Measurements from ENCODE around the gene SMARCA2. TPM values are rescaled to one million over a fixed set of nuclear protein-coding genes. Genes with fewer than 3 reads are reported as not detected.
A peak's percentile ranks its signal among the peaks of the same experiment; 100 is the strongest.

Gene SMARCA2
- total RNA-seq, 6 experiments from 2014 or later: 73.2 to 113 (median 96.6) TPM

GRCh38 chr9:2018764-2019558 lies 3.8 kb downstream of the SMARCA2 start:
- H3K27ac Mint-ChIP-seq: peak overlapping the region; percentile 96
- peak overlapping the region; percentile 99 for H3K4me3 Mint-ChIP-seq
- no peak for DNase-seq
- 0 out of 2 replicates have a peak, but pooled peaks cover 3% of the 10 kb centered on the region for H3K27me3 Mint-ChIP-seq (ENCODE audit: insufficient read depth)
- no peaks in the 10 kb centered on the region for H3K36me3 Mint-ChIP-seq (ENCODE audit: low read depth)
- H3K4me1 Mint-ChIP-seq (ENCODE audit: low read depth): peaks cover 56% of the 10 kb centered on the region
- H3K9me3 Mint-ChIP-seq: no peaks in the 10 kb centered on the region
- TF ChIP-seq CTCF (IDR thresholded peaks at IDR 0.05): no peak

GRCh38 chr9:2019723-2020122 lies 4.6 kb downstream of the SMARCA2 start:
- H3K36me3 Mint-ChIP-seq (ENCODE audit: low read depth): peaks cover 7% of the 10 kb centered on the region; the same call in 1 of the 2 replicates
- TF ChIP-seq CTCF (IDR thresholded peaks at IDR 0.05): no peak
- 0 out of 2 replicates have a peak, but pooled peaks cover 3% of the 10 kb centered on the region for H3K27me3 Mint-ChIP-seq (ENCODE audit: insufficient read depth)
- peaks cover 61% of the 10 kb centered on the region for H3K4me1 Mint-ChIP-seq (ENCODE audit: low read depth)
- DNase-seq: no peak
- no peaks in the 10 kb centered on the region for H3K9me3 Mint-ChIP-seq
- H3K4me3 Mint-ChIP-seq: peak overlapping the region; percentile 47
- H3K27ac Mint-ChIP-seq: peak overlapping the region; percentile 27; the same call in 1 of the 2 replicates

GRCh38 chr9:2021731-2022130 lies 6.6 kb downstream of the SMARCA2 start:
- Mint-ChIP-seq H3K36me3 (ENCODE audit: low read depth) (peaks cover 19% of the 10 kb centered on the region; the same call in 1 of the 2 replicates), H3K27ac (peak overlapping the region; percentile 68; the same call in 1 of the 2 replicates), H3K9me3 (no peaks in the 10 kb centered on the region), H3K27me3 (ENCODE audit: insufficient read depth) (0 out of 2 replicates have a peak, but pooled peaks cover 3% of the 10 kb centered on the region), H3K4me3 (peak overlapping the region; percentile 59; the same call in 1 of the 2 replicates), H3K4me1 (ENCODE audit: low read depth) (peaks cover 82% of the 10 kb centered on the region)
- TF ChIP-seq CTCF (IDR thresholded peaks at IDR 0.05): no peak
- DNase-seq: no peak

- no peak for TF ChIP-seq CTCF (IDR thresholded peaks at IDR 0.05)
- Mint-ChIP-seq H3K36me3 (ENCODE audit: low read depth) (peaks cover 21% of the 10 kb centered on the region), H3K9me3 (no peaks in the 10 kb centered on the region), H3K4me1 (ENCODE audit: low read depth) (peaks cover 88% of the 10 kb centered on the region), H3K27me3 (ENCODE audit: insufficient read depth) (0 out of 2 replicates have a peak, but pooled peaks cover 3% of the 10 kb centered on the region), H3K4me3 (peak overlapping the region; percentile 59; the same call in 1 of the 2 replicates), H3K27ac (peak overlapping the region; percentile 68)
- DNase-seq: peak; percentile 17
These were observed 7.4 kb downstream of the SMARCA2 start for GRCh38 chr9:2022560-2022959.

- 0 out of 2 replicates have a peak, but pooled peaks cover 1% of the 10 kb centered on the region for H3K27me3 Mint-ChIP-seq (ENCODE audit: insufficient read depth)
- H3K36me3 Mint-ChIP-seq (ENCODE audit: low read depth): peaks cover 26% of the 10 kb centered on the region
- DNase-seq: no peak
- no peaks in the 10 kb centered on the region for H3K9me3 Mint-ChIP-seq
- peak overlapping the region; percentile 59; the same call in 1 of the 2 replicates for H3K4me3 Mint-ChIP-seq
- peak overlapping the region; percentile 68 for H3K27ac Mint-ChIP-seq
- TF ChIP-seq CTCF (IDR thresholded peaks at IDR 0.05): no peak
- H3K4me1 Mint-ChIP-seq (ENCODE audit: low read depth): peaks cover 93% of the 10 kb centered on the region
These were observed 7.9 kb downstream of the SMARCA2 start for GRCh38 chr9:2023042-2023441.

All from HFFc6 (cell line).